OCI-LY3 (cell line): ENCODE data around the gene SRPK2.

ENCODE experiments used
- EZH2phosphoT487 ChIP-seq: fragments of 200-600 bp; shearing (Covaris generic); IDR thresholded peaks from 2 replicates; pipeline ENCODE4 v1.6.1; 2018; ENCODE audit warnings: antibody characterized with exemption, mixed run types, low read depth
- TF ChIP-seq, protein P1 (sequence below): fragments of 200-600, 300-600 bp; sonication (generic); IDR thresholded peaks from 2 replicates; pipeline ENCODE4 v1.5.1; 2014; ENCODE audit warnings: antibody characterized with exemption, low read length, low read depth

DNA sequence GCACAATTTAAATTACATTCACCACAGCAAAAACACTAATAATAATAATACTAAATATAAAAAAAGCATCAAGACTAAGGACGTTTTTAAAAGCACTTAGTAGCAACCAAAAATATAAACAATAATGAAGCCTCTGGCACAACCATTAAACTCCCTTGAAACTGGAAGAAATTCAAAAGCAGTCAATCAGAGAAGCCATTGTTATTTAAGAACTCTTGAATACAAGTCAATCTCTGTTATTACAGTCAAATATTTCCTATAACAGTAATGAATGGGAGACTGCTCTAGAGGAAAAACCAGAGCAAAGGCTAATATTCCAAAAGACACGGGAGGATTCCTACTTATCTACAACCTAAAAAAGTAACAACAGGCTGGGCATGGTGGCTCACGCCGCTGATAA is 210.5 kb downstream of the SRPK2 start:
- TF ChIP-seq, protein P1, sequence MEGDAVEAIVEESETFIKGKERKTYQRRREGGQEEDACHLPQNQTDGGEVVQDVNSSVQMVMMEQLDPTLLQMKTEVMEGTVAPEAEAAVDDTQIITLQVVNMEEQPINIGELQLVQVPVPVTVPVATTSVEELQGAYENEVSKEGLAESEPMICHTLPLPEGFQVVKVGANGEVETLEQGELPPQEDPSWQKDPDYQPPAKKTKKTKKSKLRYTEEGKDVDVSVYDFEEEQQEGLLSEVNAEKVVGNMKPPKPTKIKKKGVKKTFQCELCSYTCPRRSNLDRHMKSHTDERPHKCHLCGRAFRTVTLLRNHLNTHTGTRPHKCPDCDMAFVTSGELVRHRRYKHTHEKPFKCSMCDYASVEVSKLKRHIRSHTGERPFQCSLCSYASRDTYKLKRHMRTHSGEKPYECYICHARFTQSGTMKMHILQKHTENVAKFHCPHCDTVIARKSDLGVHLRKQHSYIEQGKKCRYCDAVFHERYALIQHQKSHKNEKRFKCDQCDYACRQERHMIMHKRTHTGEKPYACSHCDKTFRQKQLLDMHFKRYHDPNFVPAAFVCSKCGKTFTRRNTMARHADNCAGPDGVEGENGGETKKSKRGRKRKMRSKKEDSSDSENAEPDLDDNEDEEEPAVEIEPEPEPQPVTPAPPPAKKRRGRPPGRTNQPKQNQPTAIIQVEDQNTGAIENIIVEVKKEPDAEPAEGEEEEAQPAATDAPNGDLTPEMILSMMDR, result no peak
- no peak for TF ChIP-seq EZH2phosphoT487
